Activated CD8-positive, alpha-beta memory T cell treated with anti-CD3 and anti-CD28 coated beads for 36 hours (primary cell): Measurements from ENCODE around the gene PTPRS. TPM values are rescaled to one million over a fixed set of nuclear protein-coding genes. Genes with fewer than 3 reads are reported as not detected.

Experiments used
- CTCF ChIA-PET: fragments of 350-600 bp; sonication (Branson Sonifier 250); formaldehyde crosslinking; loops from one replicate; lab custom pipeline; 2021; ENCODE audit warnings: antibody characterized with exemption; lab: Charles Lee
- POLR2A ChIA-PET: fragments of 350-600 bp; sonication (Branson Sonifier 250); formaldehyde crosslinking; loops from one replicate; lab custom pipeline; 2021; ENCODE audit warnings: antibody characterized with exemption; lab: Charles Lee
- total RNA-seq, 2 experiments: library from RNA; stranded (reverse); gene quantifications; one replicate each; pipeline ENCODE4 v1.2.3, GENCODE V29; 2021

Gene PTPRS
- total RNA-seq, 2 experiments from 2014 or later, result 0.93 to 1.3 TPM

DNA sequence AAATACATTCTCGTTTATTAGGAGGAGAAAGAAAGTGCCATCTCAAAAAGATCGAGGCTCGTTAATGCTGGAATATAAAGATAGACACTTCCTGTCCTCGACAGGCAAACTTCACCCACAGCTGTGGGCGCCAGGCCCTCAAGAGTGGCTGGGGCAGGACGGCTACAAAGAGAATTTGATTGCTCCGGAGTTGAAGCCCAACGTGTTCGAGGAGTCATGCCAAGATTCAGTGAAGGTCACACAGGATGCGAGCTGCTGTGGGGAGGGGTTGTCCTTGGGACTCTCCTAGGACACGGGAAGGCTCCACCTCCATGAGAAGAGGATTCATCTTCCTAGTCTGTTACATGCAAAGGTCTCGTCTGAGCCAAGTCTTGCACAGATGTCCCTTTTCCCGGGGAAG, 16.3 kb upstream of the PTPRS start:
- ChIA-PET POLR2A (no interaction called here), CTCF (interaction anchor here (0.9 kb wide), 1 partner anchor 10 kb away, joined by 3 read pairs; no protein-coding TSS in a partner anchor)

DNA sequence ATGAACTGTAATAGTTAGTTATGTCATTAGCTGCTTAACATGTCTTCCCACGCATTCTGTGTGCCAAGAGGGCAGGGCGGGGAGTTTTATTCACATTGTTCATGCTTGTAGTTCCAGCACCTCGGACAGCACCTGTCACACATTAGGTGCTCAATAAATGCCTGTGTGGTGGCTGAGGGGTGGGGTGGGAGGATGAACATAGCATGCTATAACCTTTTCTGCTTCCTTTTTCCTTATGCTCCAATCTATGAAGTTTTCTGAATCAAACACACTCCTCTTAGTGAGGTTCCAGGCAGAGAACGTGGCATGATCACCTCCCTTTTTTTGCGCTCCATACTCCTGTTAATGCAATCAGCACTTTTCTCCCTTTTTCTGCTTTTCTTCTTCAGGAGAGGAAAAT, 15.8 kb upstream of the PTPRS start:
- POLR2A ChIA-PET, result no interaction called here
- CTCF ChIA-PET, result no interaction called here

DNA sequence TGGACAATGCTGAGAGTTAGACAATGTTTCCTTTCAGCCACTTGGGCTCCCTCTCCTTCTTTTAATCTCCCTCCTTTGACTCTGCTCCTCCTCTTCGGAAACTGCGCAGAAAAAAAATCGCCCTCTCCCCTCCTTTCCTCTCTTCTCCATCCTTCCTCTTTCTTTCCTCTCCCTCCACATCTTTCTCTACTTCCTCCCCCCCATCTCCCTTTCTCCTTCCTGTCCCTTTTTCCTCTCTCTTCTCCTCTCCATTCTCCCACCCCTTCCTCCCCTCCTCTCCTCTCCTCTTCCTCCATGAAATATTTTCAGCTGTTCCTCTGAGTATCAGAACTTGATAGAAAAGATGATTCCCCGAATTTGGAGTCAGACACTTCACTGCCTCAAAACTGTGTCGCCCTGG, 15.1 kb upstream of the PTPRS start:
- CTCF ChIA-PET, result no interaction called here
- POLR2A ChIA-PET, result no interaction called here

DNA sequence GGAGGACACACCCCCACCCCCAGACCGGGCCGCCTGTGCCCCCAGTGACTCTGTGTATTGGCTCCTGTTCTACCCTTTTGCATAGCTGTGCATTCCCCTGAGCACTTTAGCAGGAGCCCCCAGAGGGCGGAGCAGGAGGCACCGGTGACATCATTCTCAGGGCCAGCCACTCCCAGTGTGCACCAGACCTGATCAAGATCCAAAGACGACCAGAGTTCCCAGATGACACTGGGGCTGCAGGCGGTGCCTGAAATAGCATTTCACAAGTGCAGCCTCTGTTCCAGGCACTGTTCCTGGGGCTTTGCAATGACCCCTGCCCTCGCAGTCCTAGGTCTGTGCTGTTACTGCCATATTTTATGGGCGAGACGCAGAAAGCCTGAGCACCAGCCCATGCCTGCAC, 14.5 kb upstream of the PTPRS start:
- POLR2A ChIA-PET, result no interaction called here
- CTCF ChIA-PET, result no interaction called here

DNA sequence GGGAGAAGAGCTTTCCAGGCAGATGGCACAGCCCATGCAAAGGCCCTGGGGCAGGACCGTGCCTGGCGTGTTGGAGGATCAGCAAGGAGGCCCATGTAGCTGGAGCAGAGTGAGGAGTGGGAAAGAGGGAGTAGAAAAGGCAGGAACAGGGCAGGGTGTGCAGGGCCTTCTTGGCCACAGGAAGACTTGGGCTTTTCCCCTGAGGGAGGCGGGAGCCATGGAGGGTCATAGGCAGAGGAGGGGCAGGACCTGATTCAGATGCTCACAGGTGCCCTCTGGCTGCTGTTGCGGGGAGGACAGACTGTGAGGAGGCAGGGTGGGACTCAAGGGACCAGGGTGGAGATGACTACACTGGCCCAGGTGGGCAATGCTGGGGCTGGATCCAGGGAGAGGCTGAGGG, 13.8 kb upstream of the PTPRS start:
- ChIA-PET POLR2A (no interaction called here), CTCF (no interaction called here)

DNA sequence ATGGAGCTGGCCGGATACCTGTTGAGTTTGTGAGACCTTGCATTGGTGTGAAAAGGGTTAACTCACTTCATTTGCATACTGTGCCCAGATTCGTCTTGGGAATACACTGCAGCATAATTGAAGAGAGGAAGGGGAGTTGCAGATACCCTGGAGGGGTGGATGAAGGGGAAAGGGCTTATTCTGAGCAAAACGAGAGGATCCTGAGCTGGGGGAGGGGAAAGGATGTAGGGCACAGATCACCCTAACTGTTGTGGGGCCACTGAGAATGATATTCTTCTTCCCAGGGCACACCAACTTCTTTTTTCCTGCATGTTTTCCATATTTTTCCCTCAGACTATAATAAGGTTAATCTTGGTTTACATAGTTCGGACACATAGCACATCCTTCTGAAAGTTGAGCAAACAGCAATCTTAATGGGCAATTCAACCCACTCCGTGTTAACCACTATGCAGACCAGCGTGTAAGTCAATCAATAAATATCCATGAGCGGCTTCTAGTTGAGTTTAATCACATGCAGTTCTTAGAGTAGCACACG, 11.7 kb upstream of the PTPRS start:
- CTCF ChIA-PET, result no interaction called here
- POLR2A ChIA-PET, result no interaction called here

DNA sequence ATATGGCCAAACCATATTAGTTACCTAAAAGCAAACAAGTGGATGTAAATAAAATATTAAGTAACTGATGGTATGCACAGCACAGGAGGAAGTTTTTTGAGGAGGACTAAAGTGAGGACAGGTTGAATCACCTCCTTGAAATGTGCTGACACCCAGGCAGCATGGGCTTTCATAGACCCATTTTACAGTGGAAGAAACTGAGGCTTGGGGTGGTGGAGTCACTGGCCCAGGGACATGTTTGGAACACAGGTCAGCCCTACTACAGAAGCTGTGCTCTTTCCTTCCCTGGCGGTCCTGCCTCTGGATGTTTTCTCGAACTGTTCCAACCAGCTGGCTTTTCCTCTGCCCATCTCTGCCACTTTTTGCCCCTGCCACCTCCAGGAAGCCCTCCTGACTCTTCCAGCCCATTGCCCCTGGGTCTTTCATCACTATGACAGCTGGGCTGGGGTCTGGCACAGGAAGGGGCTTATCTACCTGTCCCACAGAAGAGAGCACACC, 11.2 kb upstream of the PTPRS start:
- CTCF ChIA-PET, result no interaction called here

DNA sequence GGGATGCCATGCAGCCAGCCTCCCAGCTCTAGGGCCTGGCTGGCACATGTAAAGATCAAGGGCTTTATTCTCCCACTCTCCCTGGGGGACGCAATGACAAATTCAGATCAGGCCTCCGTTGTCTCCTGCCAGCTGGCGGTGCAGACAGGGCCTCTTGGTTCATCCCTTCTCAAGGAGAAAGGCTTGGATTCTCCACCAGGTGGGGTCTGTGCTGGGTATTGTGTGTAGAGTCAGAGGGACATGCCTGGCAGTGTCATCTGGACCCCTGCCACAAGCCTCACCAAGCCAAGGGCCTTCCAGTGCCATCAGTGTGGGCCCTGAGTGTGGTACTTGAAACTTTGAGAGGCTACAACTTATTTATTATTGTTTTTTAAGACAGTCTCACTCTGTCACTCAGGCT, 8.4 kb upstream of the PTPRS start:
- ChIA-PET POLR2A (no interaction called here), CTCF (no interaction called here)

More for the DNA sequence above, 11.2 kb upstream of the PTPRS start:
- POLR2A ChIA-PET, result no interaction called here

DNA sequence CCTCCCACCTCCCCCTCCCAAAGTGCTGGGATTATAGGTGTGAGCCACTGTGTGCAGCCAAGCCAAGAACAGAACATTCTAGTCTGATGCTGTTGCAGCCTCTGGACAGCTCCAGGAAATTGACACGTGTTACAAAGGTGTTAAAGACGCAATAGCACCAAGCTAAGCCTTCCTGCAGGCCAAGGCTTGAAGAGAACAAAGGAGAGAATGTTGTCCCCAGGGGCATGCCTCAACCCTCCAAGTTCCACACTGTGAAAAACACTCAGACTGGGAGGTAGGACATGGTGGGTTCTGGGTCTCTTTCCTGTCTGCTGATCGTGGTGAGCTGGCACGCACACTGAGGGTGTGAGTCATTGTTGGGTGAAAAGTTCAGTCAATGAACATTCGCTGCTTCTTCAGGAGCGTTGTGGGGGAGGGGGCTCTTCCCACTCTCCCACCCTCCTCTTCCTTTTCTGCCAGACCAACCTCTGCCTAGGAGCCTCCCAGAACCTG, 5.3 kb upstream of the PTPRS start:
- ChIA-PET POLR2A (no interaction called here), CTCF (interaction anchor here (0.5 kb wide), 1 partner anchor 772 kb away, joined by 3 read pairs; no protein-coding TSS in a partner anchor)

DNA sequence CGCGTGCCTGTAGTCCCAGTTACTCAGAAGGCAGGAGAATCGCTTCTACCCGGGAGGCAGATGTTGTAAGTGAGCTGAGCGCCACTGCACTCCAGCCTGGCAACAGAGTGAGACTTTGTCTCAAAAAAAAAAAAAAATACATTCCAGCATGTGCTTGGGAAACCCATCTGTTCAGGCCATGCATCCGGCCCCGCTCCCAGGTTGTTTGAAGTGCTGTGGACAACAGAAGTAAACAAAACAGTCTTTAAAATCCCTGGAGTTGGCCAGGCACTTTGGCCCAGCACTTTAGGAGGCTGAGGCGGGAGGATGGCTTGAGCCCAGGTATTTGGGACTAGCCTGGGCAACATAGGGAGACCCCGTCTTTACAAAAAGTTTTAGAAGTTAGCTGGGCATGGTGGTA, 3.2 kb upstream of the PTPRS start:
- ChIA-PET POLR2A (interaction anchor here (0.6 kb wide), 1 partner anchor 265 kb away, joined by 3 read pairs; no protein-coding TSS in a partner anchor), CTCF (no interaction called here)

DNA sequence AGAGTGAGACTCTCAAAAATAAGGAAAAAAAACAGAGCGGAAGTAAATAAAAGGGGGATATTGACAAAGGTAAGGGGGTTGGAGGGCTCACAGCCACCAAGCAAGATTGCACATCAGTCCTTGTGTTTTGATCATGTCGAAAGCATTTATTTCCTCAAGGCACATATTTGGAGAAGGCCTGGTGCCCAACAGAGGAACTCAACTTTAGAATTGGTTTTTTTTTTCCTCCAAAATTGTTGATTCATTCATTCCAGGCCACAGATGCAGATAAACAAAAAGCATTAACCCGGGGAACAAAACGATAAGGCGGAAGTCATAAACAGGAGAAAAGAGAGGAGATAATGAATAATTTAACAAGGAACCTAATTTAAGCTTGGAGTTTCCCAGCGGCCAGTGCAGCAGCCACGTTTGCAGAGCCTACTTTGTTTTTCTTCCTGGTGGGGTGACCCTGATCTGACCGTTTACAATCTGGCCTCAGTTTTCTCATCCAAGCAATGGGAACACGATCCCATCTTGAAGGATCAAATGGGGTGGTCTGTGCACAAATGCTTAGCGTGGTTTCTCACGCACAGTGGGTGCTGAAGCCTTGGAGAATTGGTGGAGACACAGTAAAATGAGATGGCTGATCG, 2.1 kb upstream of the PTPRS start:
- ChIA-PET POLR2A (no interaction called here), CTCF (interaction anchor here (1.2 kb wide), 1 partner anchor 192 kb away, joined by 3 read pairs; no protein-coding TSS in a partner anchor)

DNA sequence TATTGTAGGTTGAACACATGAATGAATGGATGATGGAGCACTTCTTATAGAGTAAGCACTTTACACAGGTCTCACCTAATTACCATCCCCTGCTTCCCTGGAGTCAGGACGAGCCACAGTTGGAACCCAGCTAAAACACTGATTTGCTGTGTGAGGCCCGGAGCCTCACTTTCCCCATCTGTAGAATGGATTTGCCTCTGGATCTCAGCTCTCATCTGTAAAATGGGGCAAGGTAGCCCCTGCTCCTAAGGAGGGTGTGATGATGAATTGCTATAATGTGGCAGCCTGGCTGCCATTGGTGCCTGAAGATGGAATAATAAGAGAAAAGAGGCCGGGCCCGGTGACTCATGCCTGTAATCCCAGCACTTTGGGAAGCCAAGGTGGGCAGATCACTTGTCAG, 1.4 kb upstream of the PTPRS start:
- ChIA-PET POLR2A (no interaction called here), CTCF (interaction anchor here (0.8 to 1.2 kb wide), 2 partner anchors 39 to 193 kb away, joined by 3 read pairs; no protein-coding TSS in a partner anchor)

DNA sequence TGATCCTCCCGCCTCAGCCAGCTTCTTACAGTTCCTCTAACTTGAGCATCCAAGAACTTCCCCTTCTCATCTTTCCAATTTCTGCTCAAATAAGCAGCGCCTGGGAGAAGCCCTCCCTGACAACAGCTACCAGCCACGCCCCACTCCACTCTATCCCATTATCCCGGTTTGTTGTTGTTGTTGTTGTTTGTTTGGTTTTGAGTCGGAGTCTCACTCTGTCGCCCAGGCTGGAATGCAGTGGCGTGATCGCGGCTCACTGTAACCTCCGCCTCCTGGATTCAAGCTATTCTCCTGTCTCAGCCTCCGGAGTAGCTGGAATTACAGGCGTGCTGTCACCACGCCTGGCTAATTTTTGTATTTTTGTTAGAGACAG, 822 bp upstream of the PTPRS start:
- ChIA-PET POLR2A (no interaction called here), CTCF (interaction anchor here (0.8 to 1.2 kb wide), 2 partner anchors 39 to 194 kb away, joined by 3 read pairs; no protein-coding TSS in a partner anchor)

DNA sequence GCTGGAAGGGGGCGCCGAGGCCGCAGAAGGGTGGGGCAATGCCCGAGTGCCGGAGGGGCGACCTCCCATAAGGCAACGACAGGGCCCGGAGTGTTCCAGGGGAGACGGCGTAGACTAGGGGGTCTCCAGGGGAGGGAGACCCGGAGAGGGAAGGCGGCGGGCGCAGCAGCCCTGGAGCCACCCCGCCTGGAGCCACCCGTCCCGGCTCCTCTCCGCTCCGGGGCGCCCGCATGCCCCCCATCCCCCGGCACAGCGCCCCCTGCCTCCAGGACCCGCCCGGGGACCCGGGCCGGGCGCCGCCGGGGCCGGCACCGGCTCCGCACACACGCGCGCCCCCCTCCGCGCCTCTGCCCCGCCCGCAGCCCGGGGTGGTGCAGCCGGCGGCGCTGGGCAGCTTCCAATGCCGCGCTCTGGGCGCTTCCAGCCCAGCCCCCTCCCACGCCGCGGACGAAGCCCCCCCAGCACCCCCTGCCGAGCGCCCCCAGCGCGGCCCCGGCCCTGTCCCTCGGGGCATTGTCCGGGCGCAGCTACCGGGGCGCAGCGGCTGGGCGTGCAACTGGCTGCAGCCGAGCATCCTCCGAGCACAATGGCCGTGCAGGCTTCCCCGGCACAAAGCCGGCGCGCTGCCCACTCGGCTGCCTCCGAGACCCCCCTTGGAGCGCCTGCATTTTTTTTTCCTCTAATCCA, 519 bp downstream of the PTPRS start:
- CTCF ChIA-PET, result interaction anchor here (0.7 kb wide), 1 partner anchor 46 kb away, joined by 3 read pairs; no protein-coding TSS in a partner anchor
- POLR2A ChIA-PET, result no interaction called here

DNA sequence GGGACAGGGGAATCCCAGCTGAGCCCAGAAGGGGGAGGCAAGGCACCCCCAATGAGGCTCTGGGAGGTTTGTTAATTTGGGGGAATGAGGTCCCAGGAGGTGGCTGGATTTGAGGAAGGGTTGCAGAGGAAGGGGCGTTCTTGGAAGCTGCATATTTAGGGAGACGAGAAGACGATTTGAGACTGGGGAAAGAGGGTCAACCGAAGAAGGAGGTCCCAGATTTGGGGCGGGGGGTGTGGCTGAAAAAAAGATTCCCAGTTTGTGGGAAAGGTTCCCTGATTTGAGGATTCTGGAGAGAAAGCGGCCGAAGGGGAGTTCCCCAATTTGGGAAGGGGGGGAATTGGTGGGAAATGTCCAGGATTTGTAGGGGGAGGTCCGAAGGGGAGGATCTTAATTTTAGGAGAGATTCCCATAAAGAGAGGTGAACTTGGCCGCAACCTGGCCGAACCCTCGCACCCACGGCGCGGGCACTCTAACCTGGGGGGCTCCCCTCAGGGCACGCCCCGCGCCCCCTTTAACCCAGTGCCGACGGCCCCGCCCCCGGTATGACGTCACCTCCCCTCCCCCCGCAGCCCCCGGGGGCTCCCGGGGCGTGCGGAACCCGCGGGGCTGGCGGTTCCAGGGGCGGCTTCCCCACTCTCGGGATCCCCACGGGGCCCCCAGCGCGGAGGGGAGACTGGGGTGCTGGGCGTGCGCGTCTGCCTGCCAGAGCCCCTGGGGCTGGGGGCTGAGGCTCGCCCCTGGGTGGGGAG, 1.2 kb downstream of the PTPRS start:
- ChIA-PET POLR2A (no interaction called here), CTCF (interaction anchor here (0.7 kb wide), 1 partner anchor 70 kb away, joined by 3 read pairs; no protein-coding TSS in a partner anchor)

DNA sequence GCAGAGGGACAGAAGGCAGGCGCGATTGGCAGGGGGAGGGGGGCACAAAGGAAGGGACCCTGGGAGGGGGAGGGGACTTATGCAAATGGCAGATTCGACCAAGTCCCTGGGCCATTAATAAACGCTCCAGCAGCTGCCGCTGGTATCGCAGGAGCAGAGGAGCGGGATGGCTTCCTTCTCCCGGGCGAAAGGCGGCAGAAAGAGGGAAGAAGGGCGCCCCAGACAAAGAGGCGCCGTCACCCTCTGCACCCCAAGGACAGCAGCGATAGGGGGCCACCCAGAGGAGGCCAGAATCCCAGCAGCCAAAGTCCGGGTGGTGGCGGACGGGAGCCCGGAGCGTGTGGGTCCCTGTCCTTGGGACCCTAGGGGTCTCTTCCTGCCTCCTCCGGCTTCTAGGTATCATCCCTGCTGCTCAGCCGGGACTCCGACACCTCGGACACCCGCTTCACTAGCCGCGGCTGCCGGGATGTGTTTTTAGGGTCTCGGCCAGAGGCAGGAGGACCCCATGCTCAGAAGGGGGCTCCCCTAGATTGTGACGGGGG, 1.9 kb downstream of the PTPRS start:
- POLR2A ChIA-PET, result no interaction called here
- CTCF ChIA-PET, result interaction anchor here (0.7 kb wide), 1 partner anchor 69 kb away, joined by 3 read pairs; no protein-coding TSS in a partner anchor

DNA sequence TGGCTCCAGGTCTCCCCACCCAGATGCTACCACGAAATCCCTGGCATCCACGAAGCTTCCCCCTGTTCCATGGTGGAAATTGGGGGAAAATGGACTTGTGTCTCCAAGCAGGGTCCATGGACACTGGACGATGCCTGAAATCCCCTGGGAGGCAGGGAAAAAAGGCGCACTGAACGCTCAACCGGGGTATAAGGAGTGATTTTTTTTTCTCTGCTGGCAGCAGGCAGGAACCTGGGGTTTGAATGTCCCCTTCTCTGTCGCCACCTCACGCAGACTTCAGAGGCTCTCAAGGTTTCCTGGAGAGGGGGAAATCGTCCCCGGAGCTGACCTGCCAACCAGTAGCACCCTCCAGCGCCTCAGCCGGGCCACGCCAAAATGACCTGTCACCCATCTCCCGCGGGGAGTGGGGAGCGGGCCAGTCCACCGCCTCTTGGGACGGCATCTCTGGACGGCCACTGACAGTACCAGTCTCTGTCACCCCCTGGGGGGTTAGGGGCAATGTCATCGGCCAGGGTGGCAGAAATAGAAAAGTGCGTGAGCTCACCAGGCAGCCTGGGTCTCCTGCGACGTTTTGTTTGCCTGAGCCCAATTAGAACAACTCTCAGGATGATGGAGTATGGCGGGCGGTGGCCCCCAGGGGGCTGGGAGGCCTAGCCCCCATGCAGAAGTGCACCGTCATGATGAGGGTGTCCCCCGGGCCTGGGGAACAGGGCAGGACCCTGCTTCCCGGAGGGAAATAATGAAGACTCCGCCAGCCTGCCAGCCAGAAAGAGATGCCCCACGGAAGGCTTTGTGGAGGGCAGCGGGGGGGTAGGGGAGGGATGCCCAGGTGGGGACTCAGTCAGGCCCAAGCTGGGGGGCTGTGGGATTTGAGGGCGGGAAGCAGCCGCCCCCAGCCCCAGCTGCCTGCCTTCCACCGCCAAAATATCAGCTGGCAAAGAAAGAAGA, 2.6 kb downstream of the PTPRS start:
- CTCF ChIA-PET, result no interaction called here
- POLR2A ChIA-PET, result no interaction called here

DNA sequence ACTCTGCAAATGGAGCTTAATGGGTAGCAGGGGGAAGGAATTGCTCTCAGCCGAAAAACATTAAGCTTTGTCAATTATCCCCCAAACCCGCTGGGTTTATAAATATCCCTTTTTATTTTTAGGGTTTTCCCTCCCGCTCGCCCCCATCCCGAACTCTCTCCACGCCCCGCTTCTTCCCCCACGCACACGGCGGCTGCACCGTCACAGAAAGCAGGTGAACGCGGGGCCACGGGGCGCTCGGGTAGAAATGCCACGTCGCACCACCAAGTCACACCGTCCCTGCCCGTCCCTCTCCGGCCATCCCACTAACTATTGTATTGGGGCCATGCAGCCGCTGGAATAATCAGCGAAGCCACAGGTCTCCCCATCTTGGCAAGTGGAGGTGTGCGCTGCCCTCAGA, 3.5 kb downstream of the PTPRS start:
- ChIA-PET POLR2A (no interaction called here), CTCF (no interaction called here)
